ENCODE data around the gene KIAA0825.

The KIAA0825 gene

GRCh38 chr5:94544875-94545547 is 73.4 kb downstream of the KIAA0825 start:
- Mint-ChIP-seq H3K27me3 (no peaks in the 10 kb centered on the region), H3K4me1 (ENCODE audit: low read depth) (no peaks in the 10 kb centered on the region), H3K27ac (no peak overlapping the region), H3K36me3 (peaks cover 29% of the 10 kb centered on the region), H3K9me3 (ENCODE audit: low read depth) (peaks cover 12% of the 10 kb centered on the region), H3K4me3 (no peak overlapping the region)

- Mint-ChIP-seq H3K27ac (no peak overlapping the region), H3K4me3 (no peak overlapping the region), H3K4me1 (ENCODE audit: low read depth) (no peaks in the 10 kb centered on the region), H3K9me3 (ENCODE audit: low read depth) (peaks cover 14% of the 10 kb centered on the region), H3K36me3 (peaks cover 28% of the 10 kb centered on the region), H3K27me3 (no peaks in the 10 kb centered on the region)
Observed at GRCh38 chr5:94544031-94544650, 74.3 kb downstream of the KIAA0825 start.

GRCh38 chr5:94540856-94541494 is 77.4 kb downstream of the KIAA0825 start:
- H3K4me1 Mint-ChIP-seq (ENCODE audit: low read depth) = no peaks in the 10 kb centered on the region
- H3K4me3 Mint-ChIP-seq = no peak overlapping the region
- H3K9me3 Mint-ChIP-seq (ENCODE audit: low read depth) = peaks cover 14% of the 10 kb centered on the region
- H3K27ac Mint-ChIP-seq = no peak overlapping the region
- H3K27me3 Mint-ChIP-seq = no peaks in the 10 kb centered on the region
- H3K36me3 Mint-ChIP-seq = peaks cover 17% of the 10 kb centered on the region

- Mint-ChIP-seq H3K36me3 (peaks cover 20% of the 10 kb centered on the region), H3K27ac (no peak overlapping the region), H3K4me3 (no peak overlapping the region), H3K4me1 (ENCODE audit: low read depth) (no peaks in the 10 kb centered on the region), H3K9me3 (ENCODE audit: low read depth) (peaks cover 14% of the 10 kb centered on the region), H3K27me3 (no peaks in the 10 kb centered on the region)
Observed at GRCh38 chr5:94538260-94538659, 80.1 kb downstream of the KIAA0825 start.

GRCh38 chr5:94526706-94527105 is 91.7 kb downstream of the KIAA0825 start:
- Mint-ChIP-seq H3K9me3 (ENCODE audit: low read depth) (no peaks in the 10 kb centered on the region), H3K27me3 (no peaks in the 10 kb centered on the region), H3K27ac (no peak overlapping the region), H3K4me3 (no peak overlapping the region), H3K36me3 (no peaks in the 10 kb centered on the region), H3K4me1 (ENCODE audit: low read depth) (no peaks in the 10 kb centered on the region)

- H3K4me1 Mint-ChIP-seq (ENCODE audit: low read depth) = no peaks in the 10 kb centered on the region
- H3K9me3 Mint-ChIP-seq (ENCODE audit: low read depth) = no peaks in the 10 kb centered on the region
- no peaks in the 10 kb centered on the region for H3K27me3 Mint-ChIP-seq
- H3K27ac Mint-ChIP-seq = no peak overlapping the region
- no peak overlapping the region for H3K4me3 Mint-ChIP-seq
- no peaks in the 10 kb centered on the region for H3K36me3 Mint-ChIP-seq
Observed at GRCh38 chr5:94524841-94525697, 93.3 kb downstream of the KIAA0825 start.

GRCh38 chr5:94523018-94523417 is 95.4 kb downstream of the KIAA0825 start:
- Mint-ChIP-seq H3K4me3 (no peak overlapping the region), H3K9me3 (ENCODE audit: low read depth) (no peaks in the 10 kb centered on the region), H3K4me1 (ENCODE audit: low read depth) (no peaks in the 10 kb centered on the region), H3K36me3 (no peaks in the 10 kb centered on the region), H3K27ac (no peak overlapping the region), H3K27me3 (no peaks in the 10 kb centered on the region)

GRCh38 chr5:94522117-94522516 is 96.3 kb downstream of the KIAA0825 start:
- no peak overlapping the region for H3K27ac Mint-ChIP-seq
- no peaks in the 10 kb centered on the region for H3K9me3 Mint-ChIP-seq (ENCODE audit: low read depth)
- H3K4me1 Mint-ChIP-seq (ENCODE audit: low read depth) = no peaks in the 10 kb centered on the region
- no peaks in the 10 kb centered on the region for H3K36me3 Mint-ChIP-seq
- H3K27me3 Mint-ChIP-seq = no peaks in the 10 kb centered on the region
- H3K4me3 Mint-ChIP-seq = no peak overlapping the region

- H3K27me3 Mint-ChIP-seq = no peaks in the 10 kb centered on the region
- H3K9me3 Mint-ChIP-seq (ENCODE audit: low read depth) = no peaks in the 10 kb centered on the region
- H3K27ac Mint-ChIP-seq = no peak overlapping the region
- no peak overlapping the region for H3K4me3 Mint-ChIP-seq
- no peaks in the 10 kb centered on the region for H3K4me1 Mint-ChIP-seq (ENCODE audit: low read depth)
- no peaks in the 10 kb centered on the region for H3K36me3 Mint-ChIP-seq
Observed at GRCh38 chr5:94517490-94518488, 100.6 kb downstream of the KIAA0825 start.

GRCh38 chr5:94516148-94516547 is 102.3 kb downstream of the KIAA0825 start:
- Mint-ChIP-seq H3K4me3 (no peak overlapping the region), H3K9me3 (ENCODE audit: low read depth) (no peaks in the 10 kb centered on the region), H3K36me3 (no peaks in the 10 kb centered on the region), H3K27ac (no peak overlapping the region), H3K27me3 (no peaks in the 10 kb centered on the region), H3K4me1 (ENCODE audit: low read depth) (no peaks in the 10 kb centered on the region)

GRCh38 chr5:94508461-94509148 is 109.8 kb downstream of the KIAA0825 start:
- Mint-ChIP-seq H3K27ac (no peak overlapping the region), H3K36me3 (no peaks in the 10 kb centered on the region), H3K4me3 (no peak overlapping the region), H3K4me1 (ENCODE audit: low read depth) (no peaks in the 10 kb centered on the region), H3K9me3 (ENCODE audit: low read depth) (no peaks in the 10 kb centered on the region), H3K27me3 (no peaks in the 10 kb centered on the region)

- no peaks in the 10 kb centered on the region for H3K27me3 Mint-ChIP-seq
Observed at GRCh38 chr5:94505327-94506068, 112.9 kb downstream of the KIAA0825 start.

GRCh38 chr5:94503677-94504076 is 114.7 kb downstream of the KIAA0825 start:
- Mint-ChIP-seq H3K4me3 (no peak overlapping the region), H3K4me1 (ENCODE audit: low read depth) (no peaks in the 10 kb centered on the region), H3K27ac (no peak overlapping the region), H3K36me3 (no peaks in the 10 kb centered on the region), H3K27me3 (no peaks in the 10 kb centered on the region), H3K9me3 (ENCODE audit: low read depth) (no peaks in the 10 kb centered on the region)

More at GRCh38 chr5:94505327-94506068, 112.9 kb downstream of the KIAA0825 start:
- no peak overlapping the region for H3K27ac Mint-ChIP-seq
- H3K9me3 Mint-ChIP-seq (ENCODE audit: low read depth) = no peaks in the 10 kb centered on the region
- H3K36me3 Mint-ChIP-seq = no peaks in the 10 kb centered on the region
- no peak overlapping the region for H3K4me3 Mint-ChIP-seq
- no peaks in the 10 kb centered on the region for H3K4me1 Mint-ChIP-seq (ENCODE audit: low read depth)

All from activated naive CD8-positive, alpha-beta T cell (primary cell).